ENCODE results near the gene COL4A1.

GRCh38 chr13:110316196-110316595, 9.2 kb upstream of the COL4A1 start:
- no peak for TF ChIP-seq CTCF (IDR thresholded peaks at IDR 0.05)
- no peak for TF ChIP-seq EZH2 (IDR thresholded peaks at IDR 0.05)
- no peak for TF ChIP-seq EZH2phosphoT487 (IDR thresholded peaks at IDR 0.05)

Measured in neural progenitor cell (in vitro differentiated cells).